Fibroblast of villous mesenchyme (primary cell): ENCODE results near the gene TJP2. TPM values are rescaled to one million over a fixed set of nuclear protein-coding genes. Genes with fewer than 3 reads are reported as not detected.

Experiments used
- DNase-seq: peaks from one replicate; pipeline ENCODE4 v3.0.0-alpha.2; 2010; ENCODE audit warnings: low read depth
- H3K4me3 ChIP-seq: 2 replicates; pipeline ENCODE4 v1.5.1; 2011; ENCODE audit warnings: low read depth, mild to moderate bottlenecking, low read length
- CTCF ChIP-seq: IDR thresholded peaks from 2 replicates; pipeline ENCODE4 v1.5.1; 2012; ENCODE audit warnings: low read depth, mild to moderate bottlenecking, low read length; ENCODE audit not compliant: insufficient read depth
- total RNA-seq: library from RNA; depleted of rRNA; stranded (reverse); fragments of >200 nt; gene quantifications from 2 replicates; pipeline ENCODE4 v1.2.3, GENCODE V29; 2012

TJP2 gene
- total RNA-seq, 1 donor, result 18.1 TPM

DNA sequence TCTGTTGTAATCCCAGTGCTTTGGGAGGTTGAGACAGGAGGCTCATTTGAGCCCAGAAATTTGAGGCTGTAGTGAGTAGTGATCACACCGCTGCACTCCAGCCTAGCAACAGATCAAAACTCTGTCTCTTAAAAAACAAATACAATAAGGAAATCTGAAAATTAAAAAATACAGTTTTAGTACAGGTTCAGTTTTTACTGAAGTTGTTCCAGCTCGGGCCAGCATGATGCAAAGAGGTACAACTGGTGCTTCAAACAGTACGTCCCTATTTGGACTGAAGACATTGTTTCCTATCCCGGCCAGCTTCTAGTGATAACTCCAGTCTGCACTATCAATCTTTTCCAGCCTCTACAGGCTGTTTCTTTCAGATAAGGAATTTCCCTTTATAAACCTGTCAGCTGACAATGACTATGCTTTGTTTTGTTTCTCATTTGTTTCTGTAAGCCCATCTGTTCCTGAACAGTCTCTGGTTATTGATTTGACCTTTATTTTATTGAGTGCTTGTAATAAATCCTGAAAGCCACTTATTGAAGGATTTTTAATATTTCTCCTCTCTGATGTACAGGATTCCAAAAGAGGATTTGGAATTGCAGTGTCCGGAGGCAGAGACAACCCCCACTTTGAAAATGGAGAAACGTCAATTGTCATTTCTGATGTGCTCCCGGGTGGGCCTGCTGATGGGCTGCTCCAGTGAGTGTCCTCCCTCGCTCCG, 41.9 kb downstream of the TJP2 start:
- TF ChIP-seq CTCF, result no peak
- peak; percentile 27 for DNase-seq
- H3K4me3 ChIP-seq, result no peak overlapping the region

DNA sequence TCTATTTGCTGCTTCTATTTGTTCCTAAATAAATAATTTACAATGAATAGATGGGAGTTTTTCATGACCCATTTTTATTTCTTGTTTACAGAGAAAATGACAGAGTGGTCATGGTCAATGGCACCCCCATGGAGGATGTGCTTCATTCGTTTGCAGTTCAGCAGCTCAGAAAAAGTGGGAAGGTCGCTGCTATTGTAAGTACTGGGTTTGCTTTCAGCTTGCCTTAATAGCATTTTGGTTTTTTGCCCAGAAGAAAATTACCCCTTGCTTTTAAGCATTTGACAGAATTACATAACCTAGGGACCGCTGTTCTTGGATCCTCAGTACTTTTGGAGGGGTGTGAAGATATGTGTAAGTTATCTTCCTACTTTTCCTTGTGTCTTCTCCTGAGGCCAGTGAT, 44.1 kb downstream of the TJP2 start:
- H3K4me3 ChIP-seq, result no peak overlapping the region
- no peak for DNase-seq
- TF ChIP-seq CTCF, result no peak

DNA sequence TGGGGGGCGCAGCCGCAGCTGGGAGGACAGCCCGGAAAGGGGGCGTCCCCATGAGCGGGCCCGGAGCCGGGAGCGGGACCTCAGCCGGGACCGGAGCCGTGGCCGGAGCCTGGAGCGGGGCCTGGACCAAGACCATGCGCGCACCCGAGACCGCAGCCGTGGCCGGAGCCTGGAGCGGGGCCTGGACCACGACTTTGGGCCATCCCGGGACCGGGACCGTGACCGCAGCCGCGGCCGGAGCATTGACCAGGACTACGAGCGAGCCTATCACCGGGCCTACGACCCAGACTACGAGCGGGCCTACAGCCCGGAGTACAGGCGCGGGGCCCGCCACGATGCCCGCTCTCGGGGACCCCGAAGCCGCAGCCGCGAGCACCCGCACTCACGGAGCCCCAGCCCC, 47.0 kb downstream of the TJP2 start:
- H3K4me3 ChIP-seq, result no peak overlapping the region
- DNase-seq, result no peak
- TF ChIP-seq CTCF, result no peak

DNA sequence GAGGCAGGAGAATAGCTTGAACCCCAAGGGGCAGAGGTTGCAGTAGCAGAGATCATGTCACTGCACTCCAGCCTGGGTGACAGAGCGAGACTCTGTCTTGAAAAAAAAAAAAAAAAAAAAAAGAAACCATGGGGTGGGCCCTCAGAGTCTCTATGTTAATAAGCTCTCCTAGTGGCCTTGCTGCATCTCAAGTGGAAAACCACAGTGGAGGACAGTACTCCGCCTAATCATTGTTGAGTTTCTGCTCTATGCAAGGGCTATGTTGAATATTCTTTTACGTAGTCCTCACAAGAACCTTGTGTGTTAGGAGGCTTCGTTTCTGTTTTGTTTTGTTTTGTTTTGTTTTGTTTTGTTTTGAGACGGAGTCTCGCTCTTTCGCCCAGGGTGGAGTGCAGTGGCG, 48.9 kb downstream of the TJP2 start:
- no peak for DNase-seq
- TF ChIP-seq CTCF, result no peak
- H3K4me3 ChIP-seq, result no peak overlapping the region

- peak; percentile 89 for TF ChIP-seq CTCF
- H3K4me3 ChIP-seq, result no peak overlapping the region
- DNase-seq, result peak; percentile 64
These were observed 49.5 kb downstream of the TJP2 start for GRCh38 chr9:69223605-69224004.

GRCh38 chr9:69229367-69229766, 55.3 kb downstream of the TJP2 start:
- no peak for TF ChIP-seq CTCF
- no peak for DNase-seq
- no peak overlapping the region for H3K4me3 ChIP-seq

- DNase-seq, result no peak
- no peak overlapping the region for H3K4me3 ChIP-seq
- no peak for TF ChIP-seq CTCF
These were observed 58.1 kb downstream of the TJP2 start for GRCh38 chr9:69232135-69232534.
